Sigmoid colon (tissue), 7 donors: ENCODE data around the gene DNASE1L3. TPM values are rescaled to one million over a fixed set of nuclear protein-coding genes. Genes with fewer than 3 reads are reported as not detected.

ENCODE experiments used
- DNase-seq: peaks from one replicate; pipeline ENCODE4 v3.0.0-alpha.2; 2019
- H3K27ac ChIP-seq, 4 donors: fragments of 200-600 bp; sonication (generic); one replicate each; pipeline ENCODE4 v1.5.1; 2016 to 2019; ENCODE audit warnings: mild to moderate bottlenecking in 1 of 4
- H3K27me3 ChIP-seq, 3 donors: fragments of 200-600 bp; sonication (generic); one replicate each; pipeline ENCODE4 v1.5.1; 2019; ENCODE audit warnings: mild to moderate bottlenecking in 1 of 3
- H3K36me3 ChIP-seq, 4 donors: fragments of 200-600 bp; sonication (generic); one replicate each; pipeline ENCODE4 v1.5.1; 2016 to 2019
- H3K4me1 ChIP-seq, 4 donors: fragments of 200-600 bp; sonication (generic); one replicate each; pipeline ENCODE4 v1.5.1; 2017 to 2019
- H3K4me3 ChIP-seq, 4 donors: fragments of 200-600 bp; sonication (generic); one replicate each; pipeline ENCODE4 v1.5.1; 2017 to 2019; ENCODE audit warnings: mild to moderate bottlenecking in 2 of 4, moderate library complexity in 1 of 4
- H3K9me3 ChIP-seq, 4 donors: fragments of 200-600 bp in 3 of 4; sonication (generic) in 3 of 4; one replicate each; pipeline versions ENCODE4 v1.5.1 to v1.6.1; 2013 to 2019
- EP300 ChIP-seq, 4 donors: sonication (generic); formaldehyde crosslinking; IDR thresholded peaks; one replicate each; pipeline ENCODE4 v1.6.1; 2017; ENCODE audit warnings: antibody characterized with exemption in 4 of 4
- POLR2A ChIP-seq, 2 donors: fragments of 450-650 bp; IDR thresholded peaks; one replicate each; pipeline ENCODE4 v1.6.1; 2016; ENCODE audit warnings: antibody characterized with exemption in 2 of 2, mild to moderate bottlenecking in 2 of 2, moderate library complexity in 2 of 2
- POLR2AphosphoS5 ChIP-seq, 4 donors: sonication (generic); formaldehyde crosslinking; IDR thresholded peaks; one replicate each; pipeline ENCODE4 v1.6.1; 2017; ENCODE audit warnings: antibody characterized with exemption in 4 of 4
- WGBS, 2 donors: extraction: QIAGEN DNeasy Blood & Tissue Kit; methylation state at CpG; one replicate each; pipeline ENCODE4 v1.1.7; 2013; 5-methylcytosine and 5-hydroxymethylcytosine counted together
- intact Hi-C: fragments of 100-400 bp; cut with DNase I; formaldehyde crosslinking; loops from one replicate; pipeline ENCODE4 v1.15.1; 2023
- polyA plus RNA-seq, 3 donors: library from polyadenylated mRNA; stranded (reverse); fragments of 200-250 nt; gene quantifications; one replicate each; pipeline ENCODE4 v1.2.3, GENCODE V29; 2013
- total RNA-seq, 4 donors: library from RNA; depleted of rRNA; stranded (reverse); fragments of >200 nt; gene quantifications; one replicate each; pipeline ENCODE4 v1.1.0, GENCODE V29; 2016
- TF ChIP-seq, protein P1 (sequence below), 4 experiments: fragments of 450-650 bp in 3 of 4; fragments of 200-600 bp in 1 of 4; IDR thresholded peaks; one replicate each; pipeline ENCODE4 v1.5.1; 2016 to 2019; ENCODE audit warnings: antibody characterized with exemption in 4 of 4, mild to moderate bottlenecking in 3 of 4, moderate library complexity in 2 of 4
- donor health status: healthy with polysubstance abuse.
- donor health status: Bipolar disorder and iron deficiency.
- donor health status: healthy.

Gene DNASE1L3, protein sequence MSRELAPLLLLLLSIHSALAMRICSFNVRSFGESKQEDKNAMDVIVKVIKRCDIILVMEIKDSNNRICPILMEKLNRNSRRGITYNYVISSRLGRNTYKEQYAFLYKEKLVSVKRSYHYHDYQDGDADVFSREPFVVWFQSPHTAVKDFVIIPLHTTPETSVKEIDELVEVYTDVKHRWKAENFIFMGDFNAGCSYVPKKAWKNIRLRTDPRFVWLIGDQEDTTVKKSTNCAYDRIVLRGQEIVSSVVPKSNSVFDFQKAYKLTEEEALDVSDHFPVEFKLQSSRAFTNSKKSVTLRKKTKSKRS
- under 1 TPM in 3 of 4 donors, not detected in 1; 0.27 to 0.82 (median 0.71) TPM for total RNA-seq
- 10 to 100 TPM in 2 of 3 donors, 1 to 10 TPM in 1; 9.0 to 69.8 (median 34.7) TPM for polyA plus RNA-seq

DNA sequence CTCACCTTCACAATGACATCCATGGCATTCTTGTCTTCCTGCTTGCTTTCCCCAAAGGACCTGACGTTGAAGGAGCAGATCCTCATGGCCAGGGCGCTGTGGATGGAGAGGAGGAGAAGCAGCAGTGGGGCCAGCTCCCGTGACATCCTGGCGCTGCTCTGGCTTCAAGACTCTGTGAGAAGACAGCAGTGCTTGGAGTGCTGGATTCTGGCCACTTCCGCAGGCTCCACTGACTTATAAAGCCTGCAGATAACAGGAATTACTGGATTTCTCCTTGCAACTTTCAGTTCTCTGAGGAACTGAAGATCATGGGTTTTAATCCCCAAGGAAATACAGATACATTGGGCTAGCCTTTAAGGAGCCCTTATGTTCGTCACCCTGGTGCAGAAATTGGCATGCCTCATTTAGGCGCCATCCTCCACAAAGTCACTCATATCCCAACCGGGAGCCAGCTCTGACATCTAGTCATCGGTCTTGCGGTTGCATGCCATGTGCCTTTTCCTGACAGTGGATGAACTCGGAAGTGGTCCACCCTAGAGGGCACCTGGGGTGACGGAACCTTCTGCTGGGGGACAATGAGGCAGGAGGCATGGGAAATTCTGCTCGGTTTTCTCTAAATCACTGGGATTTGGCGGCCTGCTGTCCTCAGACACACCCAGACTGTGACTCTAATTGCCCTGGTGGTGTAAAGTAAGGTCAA lies at the start of gene DNASE1L3:
DNASE1L3 (minus strand) TSS at position 212 of the 700 bp plus-strand sequence; CDS start at position 146, 66 bp downstream.
- no peaks in the 10 kb centered on the region for H3K9me3 ChIP-seq
- H3K27me3 ChIP-seq: no peaks in the 10 kb centered on the region
- TF ChIP-seq EP300 (IDR thresholded peaks at IDR 0.05): no peak
- TF ChIP-seq, protein P1, sequence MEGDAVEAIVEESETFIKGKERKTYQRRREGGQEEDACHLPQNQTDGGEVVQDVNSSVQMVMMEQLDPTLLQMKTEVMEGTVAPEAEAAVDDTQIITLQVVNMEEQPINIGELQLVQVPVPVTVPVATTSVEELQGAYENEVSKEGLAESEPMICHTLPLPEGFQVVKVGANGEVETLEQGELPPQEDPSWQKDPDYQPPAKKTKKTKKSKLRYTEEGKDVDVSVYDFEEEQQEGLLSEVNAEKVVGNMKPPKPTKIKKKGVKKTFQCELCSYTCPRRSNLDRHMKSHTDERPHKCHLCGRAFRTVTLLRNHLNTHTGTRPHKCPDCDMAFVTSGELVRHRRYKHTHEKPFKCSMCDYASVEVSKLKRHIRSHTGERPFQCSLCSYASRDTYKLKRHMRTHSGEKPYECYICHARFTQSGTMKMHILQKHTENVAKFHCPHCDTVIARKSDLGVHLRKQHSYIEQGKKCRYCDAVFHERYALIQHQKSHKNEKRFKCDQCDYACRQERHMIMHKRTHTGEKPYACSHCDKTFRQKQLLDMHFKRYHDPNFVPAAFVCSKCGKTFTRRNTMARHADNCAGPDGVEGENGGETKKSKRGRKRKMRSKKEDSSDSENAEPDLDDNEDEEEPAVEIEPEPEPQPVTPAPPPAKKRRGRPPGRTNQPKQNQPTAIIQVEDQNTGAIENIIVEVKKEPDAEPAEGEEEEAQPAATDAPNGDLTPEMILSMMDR (IDR thresholded peaks at IDR 0.05): no peak
- TF ChIP-seq POLR2A (IDR thresholded peaks at IDR 0.05): no peak
- TF ChIP-seq POLR2AphosphoS5 (IDR thresholded peaks at IDR 0.05): no peak
- H3K36me3 ChIP-seq: no peaks in the 10 kb centered on the region
- no peaks in the 10 kb centered on the region for H3K4me1 ChIP-seq
- no peak within 1 kb of the TSS for H3K27ac ChIP-seq
- intact Hi-C loops: no loop called here
- WGBS, 2 donors: 81 to 86% methylated on average over 14 of the region's 14 CpGs
- H3K4me3 ChIP-seq: no peak within 1 kb of the TSS
- DNase-seq: no peak

DNA sequence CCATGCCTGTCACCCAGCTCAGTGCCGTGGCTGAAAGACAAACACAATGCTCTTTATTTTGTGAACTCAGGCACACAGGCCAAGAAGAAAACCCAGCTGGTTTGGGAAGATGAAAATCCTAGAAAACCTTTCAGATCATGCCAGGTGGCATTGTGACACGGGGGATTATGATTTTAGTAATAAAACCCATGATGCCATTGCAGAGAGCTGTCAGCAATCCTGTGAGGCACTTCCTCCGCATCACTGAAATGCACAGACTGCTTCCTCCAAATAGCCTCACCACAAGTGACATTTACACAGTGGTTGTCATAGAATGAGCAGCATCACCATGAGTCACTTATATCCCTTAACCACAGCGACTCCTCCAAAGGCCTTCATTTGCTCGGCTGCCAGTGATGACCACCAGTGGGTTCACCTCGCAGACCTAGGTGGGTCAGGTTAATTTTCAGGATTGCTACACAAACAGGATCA lies 49.5 kb upstream of the DNASE1L3 start:
- peaks cover 0 to 40% (median 9%) of the 10 kb centered on the region in 4 donors for H3K36me3 ChIP-seq
- no peak for DNase-seq
- no peak overlapping the region for H3K27ac ChIP-seq
- H3K9me3 ChIP-seq: no peaks in the 10 kb centered on the region
- WGBS, 2 donors: 88 to 89% methylated on average over 6 of the region's 6 CpGs
- intact Hi-C loops: no loop called here
- no peak overlapping the region for H3K4me3 ChIP-seq
- peaks cover 0 to 15% (median 7%) of the 10 kb centered on the region in 4 donors for H3K4me1 ChIP-seq
- no peaks in the 10 kb centered on the region for H3K27me3 ChIP-seq
- no peak for TF ChIP-seq POLR2AphosphoS5 (IDR thresholded peaks at IDR 0.05)
- TF ChIP-seq, protein P1 (IDR thresholded peaks at IDR 0.05): no peak
- TF ChIP-seq POLR2A (IDR thresholded peaks at IDR 0.05): no peak
- no peak for TF ChIP-seq EP300 (IDR thresholded peaks at IDR 0.05)

DNA sequence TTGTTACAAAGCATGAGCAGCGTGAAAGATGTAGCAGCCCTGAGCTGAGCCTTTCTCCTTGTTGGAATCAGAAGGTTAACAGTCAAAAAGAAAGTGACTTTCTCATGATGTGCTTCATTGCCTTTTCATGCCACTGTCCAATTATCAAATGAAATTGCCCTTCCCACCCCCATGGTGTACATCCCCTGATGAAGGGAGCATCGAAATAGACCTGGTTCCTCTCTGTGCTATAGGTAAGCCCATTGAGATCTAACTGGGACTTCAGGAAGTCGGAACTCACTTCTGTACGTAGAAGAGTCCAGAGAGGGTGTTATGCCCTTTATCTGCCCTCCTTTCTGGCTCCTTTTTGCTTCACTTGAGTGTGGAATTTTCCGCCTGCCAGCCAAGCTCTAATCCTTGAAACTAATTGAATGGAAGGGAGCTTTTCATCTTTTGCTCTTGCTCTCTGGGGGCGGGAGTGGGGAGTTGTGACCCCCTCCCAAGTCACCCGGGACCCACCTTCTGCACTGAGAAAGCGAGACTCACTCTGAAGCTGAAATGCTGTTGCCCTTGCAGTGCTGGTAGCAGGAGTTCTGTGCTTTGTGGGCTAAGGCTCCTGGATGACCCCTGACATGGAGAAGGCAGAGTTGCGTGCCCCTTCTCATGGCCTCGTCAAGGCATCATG lies 47.8 kb upstream of the DNASE1L3 start:
- no peak overlapping the region for H3K4me3 ChIP-seq
- H3K36me3 ChIP-seq: peaks cover 0 to 40% (median 9%) of the 10 kb centered on the region in 4 donors
- DNase-seq: no peak
- H3K4me1 ChIP-seq: peaks cover 0 to 25% (median 16%) of the 10 kb centered on the region in 4 donors
- H3K9me3 ChIP-seq: no peaks in the 10 kb centered on the region
- intact Hi-C loops: no loop called here
- 96% methylated on average over 10 of the region's 10 CpGs for WGBS, 2 donors
- TF ChIP-seq POLR2AphosphoS5 (IDR thresholded peaks at IDR 0.05) (no peak), EP300 (IDR thresholded peaks at IDR 0.05) (no peak), POLR2A (IDR thresholded peaks at IDR 0.05) (no peak)
- TF ChIP-seq, protein P1 (IDR thresholded peaks at IDR 0.05): no peak
- no peak overlapping the region for H3K27ac ChIP-seq
- H3K27me3 ChIP-seq: no peaks in the 10 kb centered on the region

DNA sequence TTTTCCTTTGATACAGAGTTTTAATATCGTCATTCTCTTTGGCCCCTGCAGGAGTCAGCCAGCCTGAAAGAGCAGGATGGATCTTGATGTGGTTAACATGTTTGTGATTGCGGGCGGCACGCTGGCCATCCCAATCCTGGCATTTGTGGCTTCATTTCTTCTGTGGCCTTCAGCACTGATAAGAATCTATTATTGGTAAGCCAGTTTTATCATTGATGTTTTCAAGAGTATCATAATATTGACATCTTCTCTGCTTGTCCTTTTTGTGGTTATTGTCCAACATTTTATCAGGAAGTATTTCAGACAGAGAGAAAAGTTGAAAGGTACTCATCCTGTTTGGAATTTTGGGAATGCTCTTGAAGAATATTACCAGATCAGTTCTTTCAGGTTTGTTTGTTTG lies 45.7 kb upstream of the DNASE1L3 start:
- 96 to 97% methylated on average over 4 of the region's 4 CpGs for WGBS, 2 donors

More for the DNA sequence above, 45.7 kb upstream of the DNASE1L3 start:
- Histone ChIP-seq H3K27me3 (no peaks in the 10 kb centered on the region), H3K4me3 (no peak overlapping the region), H3K9me3 (no peaks in the 10 kb centered on the region), H3K27ac (no peak overlapping the region), H3K36me3 (peaks cover 0 to 40% (median 9%) of the 10 kb centered on the region in 4 donors), H3K4me1 (peaks cover 0 to 37% (median 31%) of the 10 kb centered on the region in 4 donors)
- TF ChIP-seq POLR2AphosphoS5 (IDR thresholded peaks at IDR 0.05): no peak
- no peak for DNase-seq
- intact Hi-C loops: no loop called here
